ENCODE measurements around the gene CDK14. TPM values are rescaled to one million over a fixed set of nuclear protein-coding genes. Genes with fewer than 3 reads are reported as not detected.
A peak's percentile ranks its signal among the peaks of the same experiment; 100 is the strongest.
"Not testable (repeated sequence)": the region's sequence is repeated elsewhere in the genome, so short reads cannot be mapped to it uniquely, and the experiment has no call there.

CDK14 gene
- total RNA-seq, 2 donors from 2014 or later: 10.8 to 14.6 TPM

DNA sequence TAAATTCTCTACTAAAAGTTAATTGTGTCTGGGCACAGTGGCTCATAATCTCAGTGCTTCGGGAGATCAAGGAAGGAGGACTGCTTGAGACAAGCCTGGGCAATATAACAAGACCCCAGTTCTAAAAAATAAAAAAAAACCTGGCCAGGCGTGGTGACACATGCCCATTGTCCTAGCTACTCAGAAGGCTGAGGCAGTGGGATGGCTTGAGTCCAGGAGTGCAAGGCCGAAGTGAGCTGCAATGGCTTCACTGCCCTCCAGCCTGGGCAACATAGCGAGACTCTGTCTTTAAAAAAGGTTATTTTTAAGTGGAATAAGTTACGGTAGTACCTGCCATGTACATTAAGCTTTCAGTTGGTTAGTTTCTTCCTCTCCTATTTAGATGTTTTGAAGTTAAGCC is 28.9 kb downstream of the CDK14 start:
- H3K36me3 ChIP-seq: no peaks in the 10 kb centered on the region
- ATAC-seq (ENCODE audit: insufficient number of reproducible peaks, low FRiP score, low read depth) (no peak), DNase-seq (ENCODE audit: low spot score) (no peak)
- H3K4me3 ChIP-seq: no peak overlapping the region
- H3K9me3 ChIP-seq: no peaks in the 10 kb centered on the region
- TF ChIP-seq, protein P1, sequence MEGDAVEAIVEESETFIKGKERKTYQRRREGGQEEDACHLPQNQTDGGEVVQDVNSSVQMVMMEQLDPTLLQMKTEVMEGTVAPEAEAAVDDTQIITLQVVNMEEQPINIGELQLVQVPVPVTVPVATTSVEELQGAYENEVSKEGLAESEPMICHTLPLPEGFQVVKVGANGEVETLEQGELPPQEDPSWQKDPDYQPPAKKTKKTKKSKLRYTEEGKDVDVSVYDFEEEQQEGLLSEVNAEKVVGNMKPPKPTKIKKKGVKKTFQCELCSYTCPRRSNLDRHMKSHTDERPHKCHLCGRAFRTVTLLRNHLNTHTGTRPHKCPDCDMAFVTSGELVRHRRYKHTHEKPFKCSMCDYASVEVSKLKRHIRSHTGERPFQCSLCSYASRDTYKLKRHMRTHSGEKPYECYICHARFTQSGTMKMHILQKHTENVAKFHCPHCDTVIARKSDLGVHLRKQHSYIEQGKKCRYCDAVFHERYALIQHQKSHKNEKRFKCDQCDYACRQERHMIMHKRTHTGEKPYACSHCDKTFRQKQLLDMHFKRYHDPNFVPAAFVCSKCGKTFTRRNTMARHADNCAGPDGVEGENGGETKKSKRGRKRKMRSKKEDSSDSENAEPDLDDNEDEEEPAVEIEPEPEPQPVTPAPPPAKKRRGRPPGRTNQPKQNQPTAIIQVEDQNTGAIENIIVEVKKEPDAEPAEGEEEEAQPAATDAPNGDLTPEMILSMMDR (IDR thresholded peaks at IDR 0.05): no peak
- H3K27me3 ChIP-seq (replicated peaks; ENCODE audit: insufficient read depth): no peaks in the 10 kb centered on the region
- H3K4me1 ChIP-seq (ENCODE audit: control insufficient read depth in 1 of 2, low read depth in 2 of 2): peaks cover 0 to 10% of the 10 kb centered on the region in 2 donors
- no peak overlapping the region for H3K27ac ChIP-seq

DNA sequence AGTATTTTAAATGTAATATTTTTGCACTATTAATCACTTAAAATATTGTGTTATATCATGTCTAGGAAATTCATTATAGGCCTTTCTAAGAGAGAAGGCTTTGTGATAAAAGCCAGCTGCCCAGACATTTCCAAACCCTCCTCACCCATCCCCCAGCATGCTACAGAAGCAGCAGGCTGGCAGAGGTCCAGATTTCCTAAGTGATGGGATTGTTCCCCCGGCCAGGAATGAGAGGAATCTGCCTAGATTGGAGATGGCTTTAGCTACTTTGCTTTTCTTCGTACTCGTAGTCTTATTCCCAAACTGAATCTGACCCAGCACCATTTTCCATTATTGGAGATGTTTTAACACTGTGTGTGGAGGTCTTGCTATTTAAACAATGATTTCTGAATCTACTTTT is 29.4 kb downstream of the CDK14 start:
- H3K27me3 ChIP-seq (replicated peaks; ENCODE audit: insufficient read depth): no peaks in the 10 kb centered on the region
- H3K36me3 ChIP-seq: no peaks in the 10 kb centered on the region
- DNase-seq (ENCODE audit: low spot score): no peak
- no peaks in the 10 kb centered on the region for H3K9me3 ChIP-seq
- H3K27ac ChIP-seq: no peak overlapping the region
- no peak overlapping the region for H3K4me3 ChIP-seq
- no peak for ATAC-seq (ENCODE audit: insufficient number of reproducible peaks, low FRiP score, low read depth)
- TF ChIP-seq, protein P1 (IDR thresholded peaks at IDR 0.05): no peak
- peaks cover 0 to 10% of the 10 kb centered on the region in 2 donors for H3K4me1 ChIP-seq (ENCODE audit: control insufficient read depth in 1 of 2, low read depth in 2 of 2)

DNA sequence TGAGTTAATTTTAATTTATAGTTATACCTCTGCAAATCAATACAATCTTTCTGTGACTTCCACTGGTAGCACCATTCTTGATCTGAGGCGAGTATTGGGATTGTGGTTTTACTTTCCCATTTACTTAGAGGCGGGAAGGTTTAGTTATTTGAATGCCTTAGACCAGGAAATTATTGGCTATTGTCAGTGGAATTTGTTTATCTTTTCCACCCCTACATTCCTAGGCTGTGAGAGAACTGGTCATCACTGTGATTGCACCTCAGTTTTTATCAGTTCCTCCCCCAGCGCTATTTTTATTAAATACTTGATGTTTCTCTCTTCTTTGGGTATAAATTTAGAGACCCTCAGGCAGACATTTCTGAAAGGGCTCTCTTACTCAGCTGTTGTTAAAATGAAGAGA is 29.9 kb downstream of the CDK14 start:
- no peak for DNase-seq (ENCODE audit: low spot score)
- H3K27me3 ChIP-seq (replicated peaks; ENCODE audit: insufficient read depth): no peaks in the 10 kb centered on the region
- peaks cover 0 to 10% of the 10 kb centered on the region in 2 donors for H3K4me1 ChIP-seq (ENCODE audit: control insufficient read depth in 1 of 2, low read depth in 2 of 2)
- TF ChIP-seq, protein P1 (IDR thresholded peaks at IDR 0.05): no peak
- no peak for ATAC-seq (ENCODE audit: insufficient number of reproducible peaks, low FRiP score, low read depth)
- no peak overlapping the region for H3K27ac ChIP-seq
- no peaks in the 10 kb centered on the region for H3K9me3 ChIP-seq
- H3K36me3 ChIP-seq: no peaks in the 10 kb centered on the region
- H3K4me3 ChIP-seq: no peak overlapping the region

DNA sequence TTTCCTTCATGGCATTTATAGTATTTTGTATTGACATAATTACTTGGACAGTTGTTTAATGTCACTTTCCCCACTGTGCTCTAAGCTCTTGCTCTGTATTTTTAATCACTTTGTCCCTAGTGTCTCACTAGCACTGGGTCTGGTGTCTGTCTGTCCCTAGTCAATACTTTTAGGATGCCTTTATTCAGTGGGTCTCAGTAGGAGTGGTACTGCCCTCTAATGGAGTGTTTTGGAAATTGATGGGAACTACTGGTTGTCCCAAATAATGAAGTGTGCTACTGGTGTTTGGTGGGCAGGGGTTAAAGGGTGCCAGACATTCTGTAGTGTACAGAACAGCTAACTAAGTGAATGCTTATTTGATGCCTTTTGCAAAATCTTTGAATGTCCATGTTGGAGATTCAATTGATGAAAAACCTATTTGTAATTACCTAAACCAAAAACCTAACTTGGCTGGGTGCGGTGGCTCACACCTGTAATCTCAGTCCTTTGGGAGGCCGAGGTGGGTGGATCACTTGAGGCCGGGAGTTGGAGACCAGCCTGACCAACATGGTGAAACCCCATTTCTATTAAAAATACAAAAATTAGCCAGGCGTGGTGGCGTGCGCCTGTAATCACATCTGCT is 33.3 kb downstream of the CDK14 start:
- TF ChIP-seq, protein P1 (IDR thresholded peaks at IDR 0.05): peak; percentile 48
- no peak for DNase-seq (ENCODE audit: low spot score)
- H3K27me3 ChIP-seq (replicated peaks; ENCODE audit: insufficient read depth): no peaks in the 10 kb centered on the region
- no peak overlapping the region for H3K27ac ChIP-seq
- H3K36me3 ChIP-seq: no peaks in the 10 kb centered on the region
- H3K4me3 ChIP-seq: no peak overlapping the region
- no peaks in the 10 kb centered on the region for H3K9me3 ChIP-seq
- peaks cover 0 to 4% of the 10 kb centered on the region in 2 donors for H3K4me1 ChIP-seq (ENCODE audit: control insufficient read depth in 1 of 2, low read depth in 2 of 2)
- ATAC-seq (ENCODE audit: insufficient number of reproducible peaks, low FRiP score, low read depth): peak; percentile 71

DNA sequence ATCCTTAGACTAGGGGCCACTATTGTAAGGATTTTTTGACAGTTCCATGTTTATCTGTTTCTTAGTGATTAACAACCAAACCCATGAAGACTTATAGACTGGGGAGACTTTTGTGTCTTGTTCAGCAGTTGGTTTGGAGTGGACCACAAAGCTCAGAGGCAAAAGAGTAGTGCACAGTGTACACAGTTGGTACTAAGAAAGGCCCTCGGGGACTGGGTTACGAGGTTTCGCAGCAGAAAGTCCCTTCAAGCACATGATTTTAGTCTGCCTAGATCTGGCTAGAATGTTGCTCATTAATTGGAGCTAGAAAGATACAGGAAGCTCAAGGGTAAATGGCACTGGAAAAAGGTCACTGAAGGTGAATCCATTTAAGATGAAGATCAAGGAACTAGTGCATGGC is 35.4 kb downstream of the CDK14 start:
- TF ChIP-seq, protein P1 (IDR thresholded peaks at IDR 0.05): no peak
- Histone ChIP-seq H3K27me3 (replicated peaks; ENCODE audit: insufficient read depth) (no peaks in the 10 kb centered on the region), H3K4me1 (ENCODE audit: control insufficient read depth in 1 of 2, low read depth in 2 of 2) (no peaks in the 10 kb centered on the region), H3K27ac (no peak overlapping the region), H3K9me3 (no peaks in the 10 kb centered on the region), H3K36me3 (no peaks in the 10 kb centered on the region), H3K4me3 (no peak overlapping the region)
- ATAC-seq (ENCODE audit: insufficient number of reproducible peaks, low FRiP score, low read depth) (no peak), DNase-seq (ENCODE audit: low spot score) (no peak)

DNA sequence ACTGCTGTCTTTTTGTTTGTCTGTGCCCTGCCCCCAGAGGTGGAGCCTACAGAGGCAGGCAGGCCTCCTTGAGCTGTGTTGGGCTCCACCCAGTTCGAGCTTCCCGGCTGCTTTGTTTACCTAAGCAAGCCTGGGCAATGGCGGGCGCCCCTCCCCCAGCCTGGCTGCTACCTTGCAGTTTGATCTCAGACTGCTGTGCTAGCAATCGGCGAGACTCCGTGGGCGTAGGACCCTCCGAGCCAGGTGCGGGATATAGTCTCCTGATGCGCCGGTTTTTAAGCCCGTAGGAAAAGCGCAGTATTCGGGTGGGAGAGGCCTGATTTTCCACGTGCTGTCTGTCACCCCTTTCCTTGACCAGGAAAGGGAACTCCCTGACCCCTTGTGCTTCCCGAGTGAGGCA is 43.6 kb downstream of the CDK14 start:
- H3K27me3 ChIP-seq (replicated peaks; ENCODE audit: insufficient read depth); H3K27ac ChIP-seq; H3K4me3 ChIP-seq; H3K9me3 ChIP-seq; H3K36me3 ChIP-seq; DNase-seq (ENCODE audit: low spot score); ATAC-seq (ENCODE audit: insufficient number of reproducible peaks, low FRiP score, low read depth); H3K4me1 ChIP-seq (ENCODE audit: control insufficient read depth in 1 of 2, low read depth in 2 of 2): not testable (repeated sequence)

All from thoracic aorta (tissue), 2 donors.